ENCODE data around the gene H2BK1. TPM values are rescaled to one million over a fixed set of nuclear protein-coding genes. Genes with fewer than 3 reads are reported as not detected.
A peak's percentile ranks its signal among the peaks of the same experiment; 100 is the strongest.

The H2BK1 gene
- total RNA-seq, 2 donors from 2014 or later = not detected

DNA sequence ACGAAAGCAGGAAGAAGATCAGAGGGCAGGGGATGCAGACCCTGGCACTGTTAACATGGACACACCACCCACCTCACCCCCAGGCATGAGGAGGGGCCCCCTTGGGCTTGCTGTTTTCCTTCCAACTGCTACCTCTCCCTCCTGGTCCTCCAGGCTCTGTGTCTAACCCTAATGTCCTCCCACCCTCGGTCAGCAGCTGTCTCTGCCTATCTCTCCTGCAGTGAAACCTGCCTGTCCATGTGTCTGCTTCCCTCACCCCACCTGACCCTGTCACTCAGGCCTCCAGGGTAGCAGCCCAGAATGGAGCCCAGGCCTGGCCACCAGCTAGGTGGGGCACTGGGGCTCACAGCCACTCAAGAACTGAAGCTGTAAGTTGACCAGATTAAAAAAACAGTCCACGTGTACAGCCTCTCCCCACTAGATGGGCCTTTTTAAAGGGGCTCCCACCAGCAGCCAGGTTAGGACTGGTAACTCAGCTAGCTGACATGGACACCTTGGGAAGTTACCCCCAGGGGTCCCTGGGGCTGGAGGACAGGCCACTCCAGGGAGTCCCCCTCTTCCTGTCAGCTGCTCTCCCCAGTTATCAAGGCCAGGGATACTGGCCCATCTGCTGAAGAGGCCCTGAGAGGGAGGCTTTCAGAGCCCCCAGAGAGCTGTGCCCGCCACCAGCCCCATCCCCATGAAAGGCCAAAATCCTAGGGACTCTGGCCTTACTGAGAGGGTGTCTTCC, 36.7 kb upstream of the H2BK1 start:
- H3K4me1 Mint-ChIP-seq = peaks cover 47% of the 10 kb centered on the region
- H3K27me3 Mint-ChIP-seq (ENCODE audit: insufficient read depth) = peaks cover 31% of the 10 kb centered on the region
- H3K27me3 ChIP-seq (ENCODE audit: control insufficient read depth, insufficient read depth, low read length, poor library complexity, severe bottlenecking) = no peaks in the 10 kb centered on the region
- H3K9me3 Mint-ChIP-seq = no peaks in the 10 kb centered on the region
- 69 to 75% methylated on average over 2 to 4 of the region's 4 CpGs for WGBS, 2 experiments (ENCODE audit: insufficient coverage in 1 of 2, insufficient read length in 1 of 2)
- peak; percentile 70 for DNase-seq
- H3K4me1 ChIP-seq (ENCODE audit: control insufficient read depth, insufficient read depth, low read length) = peaks cover 29% of the 10 kb centered on the region
- no peaks in the 10 kb centered on the region for H3K9me3 ChIP-seq (ENCODE audit: control insufficient read depth, low read length)
- H3K4me3 Mint-ChIP-seq = peak overlapping the region; percentile 74
- H3K36me3 ChIP-seq (ENCODE audit: control insufficient read depth, insufficient read depth, low read length) = peaks cover 10% of the 10 kb centered on the region
- peak overlapping the region; percentile 77 for H3K4me3 ChIP-seq (ENCODE audit: low read length)
- no peak overlapping the region for H3K27ac ChIP-seq (ENCODE audit: low read depth, low read length)
- H3K9ac ChIP-seq (ENCODE audit: extremely low read depth, low read length, poor library complexity, severe bottlenecking) = no peak overlapping the region
- peaks cover 7% of the 10 kb centered on the region for H3K36me3 Mint-ChIP-seq (ENCODE audit: low read depth)
- H3K27ac Mint-ChIP-seq = no peak overlapping the region
- TF ChIP-seq CTCF (conservative IDR thresholded peaks at IDR 0.05) = no peak

GRCh38 chr7:151246102-151246850, 36.0 kb upstream of the H2BK1 start:
- Mint-ChIP-seq H3K27me3 (ENCODE audit: insufficient read depth) (peaks cover 31% of the 10 kb centered on the region), H3K27ac (no peak overlapping the region), H3K36me3 (ENCODE audit: low read depth) (peaks cover 13% of the 10 kb centered on the region), H3K4me1 (peaks cover 49% of the 10 kb centered on the region), H3K9me3 (no peaks in the 10 kb centered on the region), H3K4me3 (peak overlapping the region; percentile 29)
- WGBS, 2 experiments (ENCODE audit: insufficient coverage in 1 of 2, insufficient read length in 1 of 2) = 35 to 51% methylated on average over 5 to 12 of the region's 13 CpGs
- Histone ChIP-seq H3K4me1 (ENCODE audit: control insufficient read depth, insufficient read depth, low read length) (peaks cover 29% of the 10 kb centered on the region), H3K27me3 (ENCODE audit: control insufficient read depth, insufficient read depth, low read length, poor library complexity, severe bottlenecking) (no peaks in the 10 kb centered on the region), H3K9ac (ENCODE audit: extremely low read depth, low read length, poor library complexity, severe bottlenecking) (no peak overlapping the region), H3K27ac (ENCODE audit: low read depth, low read length) (no peak overlapping the region), H3K36me3 (ENCODE audit: control insufficient read depth, insufficient read depth, low read length) (peaks cover 18% of the 10 kb centered on the region), H3K4me3 (ENCODE audit: low read length) (peak overlapping the region; percentile 77), H3K9me3 (ENCODE audit: control insufficient read depth, low read length) (no peaks in the 10 kb centered on the region)
- peak; percentile 77 for DNase-seq
- no peak for TF ChIP-seq CTCF (conservative IDR thresholded peaks at IDR 0.05)

DNA sequence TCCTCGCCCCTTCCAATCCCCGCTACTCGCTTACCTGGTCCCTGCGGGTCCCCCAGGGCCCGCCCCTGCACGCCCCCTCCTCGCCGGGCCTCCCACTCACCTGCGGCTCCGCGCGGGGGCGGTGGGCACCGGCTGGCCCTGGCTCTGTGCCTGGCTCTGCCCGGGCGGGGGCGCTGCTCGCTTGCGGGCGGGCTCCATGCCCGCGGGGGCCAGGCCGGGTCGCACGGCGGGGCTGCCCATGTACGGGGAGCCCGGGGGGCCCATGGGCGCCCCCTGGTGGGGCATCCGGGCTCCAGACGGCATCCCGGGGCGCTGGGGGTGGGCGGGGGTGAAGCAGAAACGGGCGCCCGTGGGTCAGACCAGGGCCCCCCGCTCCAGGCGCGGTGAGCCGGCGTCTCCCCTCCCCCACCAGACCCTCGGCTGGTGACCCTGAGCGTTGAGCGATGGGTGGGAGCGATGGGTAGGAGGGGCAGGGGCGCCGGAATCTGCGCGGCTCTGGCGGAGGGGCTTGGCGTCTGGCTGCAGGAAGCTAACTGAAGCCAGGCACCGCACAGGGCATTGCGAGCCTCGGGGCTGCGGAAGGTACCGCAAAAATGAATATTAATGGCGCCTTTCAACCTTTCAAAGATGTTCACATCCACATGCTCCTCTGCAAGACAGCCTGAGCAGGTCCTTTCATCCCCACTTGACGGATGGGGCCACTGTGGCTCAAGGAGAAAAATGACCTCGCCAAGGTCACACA, 35.2 kb upstream of the H2BK1 start:
- H3K4me3 Mint-ChIP-seq = peak overlapping the region; percentile 40
- H3K36me3 Mint-ChIP-seq (ENCODE audit: low read depth) = peaks cover 17% of the 10 kb centered on the region
- H3K27ac Mint-ChIP-seq = no peak overlapping the region
- peak; percentile 84 for TF ChIP-seq CTCF (conservative IDR thresholded peaks at IDR 0.05)
- no peak overlapping the region for H3K27ac ChIP-seq (ENCODE audit: low read depth, low read length)
- H3K27me3 ChIP-seq (ENCODE audit: control insufficient read depth, insufficient read depth, low read length, poor library complexity, severe bottlenecking) = no peaks in the 10 kb centered on the region
- WGBS, 2 experiments (ENCODE audit: insufficient coverage in 1 of 2, insufficient read length in 1 of 2) = 9 to 27% methylated on average over 11 to 60 of the region's 60 CpGs
- H3K9ac ChIP-seq (ENCODE audit: extremely low read depth, low read length, poor library complexity, severe bottlenecking) = no peak overlapping the region
- no peaks in the 10 kb centered on the region for H3K9me3 Mint-ChIP-seq
- no peaks in the 10 kb centered on the region for H3K9me3 ChIP-seq (ENCODE audit: control insufficient read depth, low read length)
- H3K4me1 ChIP-seq (ENCODE audit: control insufficient read depth, insufficient read depth, low read length) = peaks cover 23% of the 10 kb centered on the region
- H3K27me3 Mint-ChIP-seq (ENCODE audit: insufficient read depth) = peaks cover 24% of the 10 kb centered on the region
- H3K36me3 ChIP-seq (ENCODE audit: control insufficient read depth, insufficient read depth, low read length) = peaks cover 25% of the 10 kb centered on the region
- no peak overlapping the region for H3K4me3 ChIP-seq (ENCODE audit: low read length)
- peak; percentile 86 for DNase-seq
- H3K4me1 Mint-ChIP-seq = peaks cover 44% of the 10 kb centered on the region

Measured in endodermal cell (in vitro differentiated cells).